ENCODE measurements around the gene NDUFV3.

DNA sequence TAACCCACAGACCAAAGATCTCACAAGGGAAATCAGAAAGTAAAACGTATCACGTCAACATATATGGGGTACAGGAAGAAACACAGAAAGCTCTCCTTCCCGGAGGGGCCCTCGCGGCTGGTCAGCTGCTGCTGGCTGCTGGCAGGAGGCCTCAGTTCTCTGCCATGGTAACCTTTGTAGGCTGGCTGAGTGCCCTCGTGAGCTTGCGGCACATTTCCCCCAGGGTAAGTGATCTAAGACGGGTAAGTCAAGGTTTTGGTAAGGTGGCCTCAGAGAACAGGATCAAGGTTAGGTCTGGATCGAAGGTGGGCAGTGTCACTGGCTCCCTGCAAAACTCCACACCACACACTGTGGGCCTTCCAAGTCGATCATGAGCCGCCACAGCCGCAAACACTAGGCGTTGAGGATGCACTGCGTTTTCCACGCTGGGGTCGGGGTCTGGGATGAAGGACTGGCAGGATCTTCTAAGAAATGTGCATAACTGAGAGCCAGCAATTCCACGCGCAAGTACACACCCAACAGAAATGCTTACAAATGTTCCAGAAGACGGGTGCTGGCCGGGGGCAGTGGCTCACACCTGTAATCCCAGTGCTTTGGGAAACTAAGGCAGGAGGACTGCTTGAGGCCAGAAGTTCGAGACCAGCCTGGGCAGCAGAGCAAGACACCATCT lies 47.7 kb upstream of the NDUFV3 start:
- TF ChIP-seq, protein P1, sequence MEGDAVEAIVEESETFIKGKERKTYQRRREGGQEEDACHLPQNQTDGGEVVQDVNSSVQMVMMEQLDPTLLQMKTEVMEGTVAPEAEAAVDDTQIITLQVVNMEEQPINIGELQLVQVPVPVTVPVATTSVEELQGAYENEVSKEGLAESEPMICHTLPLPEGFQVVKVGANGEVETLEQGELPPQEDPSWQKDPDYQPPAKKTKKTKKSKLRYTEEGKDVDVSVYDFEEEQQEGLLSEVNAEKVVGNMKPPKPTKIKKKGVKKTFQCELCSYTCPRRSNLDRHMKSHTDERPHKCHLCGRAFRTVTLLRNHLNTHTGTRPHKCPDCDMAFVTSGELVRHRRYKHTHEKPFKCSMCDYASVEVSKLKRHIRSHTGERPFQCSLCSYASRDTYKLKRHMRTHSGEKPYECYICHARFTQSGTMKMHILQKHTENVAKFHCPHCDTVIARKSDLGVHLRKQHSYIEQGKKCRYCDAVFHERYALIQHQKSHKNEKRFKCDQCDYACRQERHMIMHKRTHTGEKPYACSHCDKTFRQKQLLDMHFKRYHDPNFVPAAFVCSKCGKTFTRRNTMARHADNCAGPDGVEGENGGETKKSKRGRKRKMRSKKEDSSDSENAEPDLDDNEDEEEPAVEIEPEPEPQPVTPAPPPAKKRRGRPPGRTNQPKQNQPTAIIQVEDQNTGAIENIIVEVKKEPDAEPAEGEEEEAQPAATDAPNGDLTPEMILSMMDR (IDR thresholded peaks at IDR 0.05; ENCODE audit: poor library complexity, severe bottlenecking), result no peak
- TF ChIP-seq TAF1 (IDR thresholded peaks at IDR 0.05; ENCODE audit: low read depth) (no peak), RAD21 (conservative IDR thresholded peaks at IDR 0.05) (no peak), EZH2 (IDR thresholded peaks at IDR 0.05; ENCODE audit: borderline replicate concordance, insufficient read depth, low read length, poor library complexity, severe bottlenecking) (no peak), POLR2AphosphoS5 (IDR thresholded peaks at IDR 0.05) (no peak), EP300 (conservative IDR thresholded peaks at IDR 0.05; ENCODE audit: poor library complexity, severe bottlenecking) (no peak), SMC3 (conservative IDR thresholded peaks at IDR 0.05; ENCODE audit: poor library complexity) (no peak)
- TF ChIP-seq, protein P2, sequence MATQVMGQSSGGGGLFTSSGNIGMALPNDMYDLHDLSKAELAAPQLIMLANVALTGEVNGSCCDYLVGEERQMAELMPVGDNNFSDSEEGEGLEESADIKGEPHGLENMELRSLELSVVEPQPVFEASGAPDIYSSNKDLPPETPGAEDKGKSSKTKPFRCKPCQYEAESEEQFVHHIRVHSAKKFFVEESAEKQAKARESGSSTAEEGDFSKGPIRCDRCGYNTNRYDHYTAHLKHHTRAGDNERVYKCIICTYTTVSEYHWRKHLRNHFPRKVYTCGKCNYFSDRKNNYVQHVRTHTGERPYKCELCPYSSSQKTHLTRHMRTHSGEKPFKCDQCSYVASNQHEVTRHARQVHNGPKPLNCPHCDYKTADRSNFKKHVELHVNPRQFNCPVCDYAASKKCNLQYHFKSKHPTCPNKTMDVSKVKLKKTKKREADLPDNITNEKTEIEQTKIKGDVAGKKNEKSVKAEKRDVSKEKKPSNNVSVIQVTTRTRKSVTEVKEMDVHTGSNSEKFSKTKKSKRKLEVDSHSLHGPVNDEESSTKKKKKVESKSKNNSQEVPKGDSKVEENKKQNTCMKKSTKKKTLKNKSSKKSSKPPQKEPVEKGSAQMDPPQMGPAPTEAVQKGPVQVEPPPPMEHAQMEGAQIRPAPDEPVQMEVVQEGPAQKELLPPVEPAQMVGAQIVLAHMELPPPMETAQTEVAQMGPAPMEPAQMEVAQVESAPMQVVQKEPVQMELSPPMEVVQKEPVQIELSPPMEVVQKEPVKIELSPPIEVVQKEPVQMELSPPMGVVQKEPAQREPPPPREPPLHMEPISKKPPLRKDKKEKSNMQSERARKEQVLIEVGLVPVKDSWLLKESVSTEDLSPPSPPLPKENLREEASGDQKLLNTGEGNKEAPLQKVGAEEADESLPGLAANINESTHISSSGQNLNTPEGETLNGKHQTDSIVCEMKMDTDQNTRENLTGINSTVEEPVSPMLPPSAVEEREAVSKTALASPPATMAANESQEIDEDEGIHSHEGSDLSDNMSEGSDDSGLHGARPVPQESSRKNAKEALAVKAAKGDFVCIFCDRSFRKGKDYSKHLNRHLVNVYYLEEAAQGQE (IDR thresholded peaks at IDR 0.05; ENCODE audit: borderline replicate concordance), result no peak

Data from neural cell (in vitro differentiated cells).